Gastrocnemius medialis (tissue), 4 donors: ENCODE data around the gene TRDN. TPM values are rescaled to one million over a fixed set of nuclear protein-coding genes. Genes with fewer than 3 reads are reported as not detected.

Experiments
- ATAC-seq, 2 donors: fragments of 150-250 bp; one replicate each; pipeline ENCODE4 v1.9.1; 2016
- DNase-seq, 2 donors: peaks; one replicate each; pipeline ENCODE4 v3.0.0-alpha.2; 2019
- H3K27ac ChIP-seq, 4 donors: fragments of 200-600 bp; sonication (generic); 1 replicate in 1 of 4; 2 replicates in 3 of 4; pipeline ENCODE4 v1.5.1; 2016 to 2018; ENCODE audit warnings: mild to moderate bottlenecking in 2 of 4, moderate library complexity in 1 of 4
- H3K27me3 ChIP-seq, 3 donors: fragments of 200-600 bp; sonication (generic) in 2 of 3; 1 replicate in 1 of 3; 2 replicates in 2 of 3; pipeline versions ENCODE4 v1.5.1 to v1.6.0; 2016 to 2019; ENCODE audit warnings: mild to moderate bottlenecking in 1 of 3, moderate library complexity in 1 of 3
- H3K36me3 ChIP-seq, 2 donors: fragments of 200-600 bp; sonication (generic) in 1 of 2; one replicate each; pipeline ENCODE4 v1.5.1; 2017 to 2018
- H3K4me1 ChIP-seq, 2 donors: fragments of 200-600 bp; sonication (generic) in 1 of 2; one replicate each; pipeline ENCODE4 v1.5.1; 2016 to 2017; ENCODE audit warnings: mild to moderate bottlenecking in 2 of 2
- H3K4me3 ChIP-seq, 4 donors: fragments of 200-600 bp; sonication (generic) in 3 of 4; 1 replicate in 1 of 4; 2 replicates in 3 of 4; pipeline ENCODE4 v1.5.1; 2016 to 2019; ENCODE audit warnings: mild to moderate bottlenecking in 2 of 4
- H3K9me3 ChIP-seq, 3 donors: fragments of 200-600 bp; sonication (generic) in 2 of 3; 1 replicate in 1 of 3; 2 replicates in 2 of 3; pipeline ENCODE4 v1.5.1; 2016 to 2019
- POLR2A ChIP-seq, 2 donors: fragments of 450-650 bp; IDR thresholded peaks; one replicate each; pipeline ENCODE4 v1.6.1; 2017; ENCODE audit warnings: antibody characterized with exemption in 2 of 2, mild to moderate bottlenecking in 2 of 2, moderate library complexity in 2 of 2
- in situ Hi-C, 4 donors: fragments of 200-750 bp; cut with MboI; loops; one replicate each; pipeline versions ENCODE4 v1.15.0 to v1.8.0; 2017; ENCODE audit warnings: low sequenced_read_pairs in 4 of 4
- intact Hi-C: fragments of 100-400 bp; cut with DNase I; formaldehyde crosslinking; loops from one replicate; pipeline ENCODE4 v1.15.1; 2023; ENCODE audit warnings: low total_unique reads
- total RNA-seq, 4 donors: library from RNA; depleted of rRNA; stranded (reverse); fragments of >200 nt; gene quantifications; one replicate each; pipeline versions ENCODE4 v1.1.0 to v1.2.3, GENCODE V29; 2016
- TF ChIP-seq, protein P1 (sequence below), 5 experiments: fragments of 450-650 bp in 3 of 5; fragments of 200-600 bp in 2 of 5; sonication (generic) in 2 of 5; IDR thresholded peaks in 4 of 5; conservative IDR thresholded peaks in 1 of 5; 1 replicate in 4 of 5; 2 replicates in 1 of 5; pipeline ENCODE4 v1.5.1; 2016 to 2019; ENCODE audit warnings: antibody characterized with exemption in 5 of 5, mild to moderate bottlenecking in 3 of 5, moderate library complexity in 3 of 5

The TRDN gene
- total RNA-seq, 4 donors from 2014 or later, result 190 to 628 (median 296) TPM

DNA sequence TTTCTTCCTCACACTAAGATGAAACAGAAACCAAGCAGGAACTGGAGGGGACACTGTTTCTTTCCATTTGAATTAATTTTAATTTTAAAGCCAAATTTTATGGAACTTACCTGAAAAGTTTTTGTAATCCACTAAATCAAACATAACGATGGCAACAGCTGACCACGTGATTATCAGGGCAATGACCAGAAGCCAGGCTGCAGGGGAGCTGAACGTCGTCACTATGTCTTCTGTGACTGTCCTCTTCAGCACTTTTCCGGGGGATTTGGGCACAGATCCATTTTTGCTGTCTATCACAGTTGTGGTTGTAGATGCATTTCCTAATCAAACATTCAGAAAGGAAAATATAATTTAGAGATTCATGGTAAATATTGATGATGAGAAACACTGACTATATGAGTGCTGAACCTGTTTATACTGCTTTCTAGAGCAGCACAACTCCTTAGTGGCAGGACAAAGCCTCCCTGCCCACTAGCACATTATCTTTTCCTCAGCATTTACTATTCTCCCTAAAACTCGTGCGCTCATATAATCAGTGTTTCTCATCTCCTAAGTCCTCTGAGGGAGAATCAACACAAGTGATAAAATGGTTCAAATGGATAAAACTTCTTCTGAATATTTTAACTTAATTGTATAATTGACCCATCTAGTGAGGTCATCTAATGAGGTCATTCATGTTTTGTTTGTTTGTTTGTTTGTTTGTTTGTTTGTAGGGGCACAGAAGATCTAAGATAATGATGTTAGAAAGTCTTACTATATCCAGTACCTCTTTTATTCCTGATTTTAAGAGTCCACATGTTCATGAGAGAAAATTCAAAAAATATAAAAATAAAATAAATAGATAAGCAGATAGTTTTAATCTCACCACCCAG, 65.7 kb downstream of the TRDN start:
- H3K4me1 ChIP-seq, result peaks cover 38 to 56% of the 10 kb centered on the region in 2 donors
- DNase-seq, result peak in 1 of 2 donors; percentile 41

DNA sequence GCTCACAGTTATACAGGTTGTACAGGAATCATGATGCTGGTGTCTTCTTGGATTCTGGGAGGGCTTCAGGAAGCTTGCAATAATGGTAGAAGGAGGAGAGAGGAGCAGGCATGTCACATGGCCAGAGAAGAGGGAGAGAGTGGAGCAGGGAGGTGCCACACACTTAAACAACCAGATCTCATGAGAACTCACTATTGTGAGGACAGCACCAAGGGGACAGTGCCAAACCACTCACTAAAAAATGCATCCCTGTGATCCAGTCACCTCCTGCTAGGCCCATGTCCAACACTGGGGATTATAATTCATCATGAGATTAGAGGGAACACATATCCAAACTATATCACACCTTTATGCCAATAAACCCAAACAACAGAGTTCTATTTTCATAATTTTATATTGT, 67.2 kb downstream of the TRDN start:
- Histone ChIP-seq H3K27ac (peak overlapping the region; percentile 45 to 81 (median 76)), H3K36me3 (peaks cover 0 to 10% of the 10 kb centered on the region in 2 donors), H3K27me3 (no peaks in the 10 kb centered on the region), H3K9me3 (no peaks in the 10 kb centered on the region), H3K4me1 (peaks cover 38 to 63% of the 10 kb centered on the region in 2 donors), H3K4me3 (no peak overlapping the region)
- in situ Hi-C loops, result no loop called here
- DNase-seq (no peak), ATAC-seq (no peak)
- TF ChIP-seq, protein P1, sequence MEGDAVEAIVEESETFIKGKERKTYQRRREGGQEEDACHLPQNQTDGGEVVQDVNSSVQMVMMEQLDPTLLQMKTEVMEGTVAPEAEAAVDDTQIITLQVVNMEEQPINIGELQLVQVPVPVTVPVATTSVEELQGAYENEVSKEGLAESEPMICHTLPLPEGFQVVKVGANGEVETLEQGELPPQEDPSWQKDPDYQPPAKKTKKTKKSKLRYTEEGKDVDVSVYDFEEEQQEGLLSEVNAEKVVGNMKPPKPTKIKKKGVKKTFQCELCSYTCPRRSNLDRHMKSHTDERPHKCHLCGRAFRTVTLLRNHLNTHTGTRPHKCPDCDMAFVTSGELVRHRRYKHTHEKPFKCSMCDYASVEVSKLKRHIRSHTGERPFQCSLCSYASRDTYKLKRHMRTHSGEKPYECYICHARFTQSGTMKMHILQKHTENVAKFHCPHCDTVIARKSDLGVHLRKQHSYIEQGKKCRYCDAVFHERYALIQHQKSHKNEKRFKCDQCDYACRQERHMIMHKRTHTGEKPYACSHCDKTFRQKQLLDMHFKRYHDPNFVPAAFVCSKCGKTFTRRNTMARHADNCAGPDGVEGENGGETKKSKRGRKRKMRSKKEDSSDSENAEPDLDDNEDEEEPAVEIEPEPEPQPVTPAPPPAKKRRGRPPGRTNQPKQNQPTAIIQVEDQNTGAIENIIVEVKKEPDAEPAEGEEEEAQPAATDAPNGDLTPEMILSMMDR (IDR thresholded peaks at IDR 0.05 in 4 of 5, conservative IDR thresholded peaks at IDR 0.05 in 1 of 5), result no peak
- no peak for TF ChIP-seq POLR2A (IDR thresholded peaks at IDR 0.05)
- intact Hi-C loops, result no loop called here

More for the DNA sequence above, 65.7 kb downstream of the TRDN start:
- Histone ChIP-seq H3K27me3 (no peaks in the 10 kb centered on the region), H3K27ac (peak overlapping the region; percentile 45 to 81 (median 76)), H3K36me3 (peaks cover 0 to 10% of the 10 kb centered on the region in 2 donors), H3K9me3 (no peaks in the 10 kb centered on the region), H3K4me3 (peak overlapping the region in 3 of 4 donors; percentile 3 to 43 (median 27))
- ATAC-seq, result peak; percentile 67 to 78
- TF ChIP-seq, protein P1 (IDR thresholded peaks at IDR 0.05 in 4 of 5, conservative IDR thresholded peaks at IDR 0.05 in 1 of 5), result no peak
- no peak for TF ChIP-seq POLR2A (IDR thresholded peaks at IDR 0.05)
- intact Hi-C loops, result no loop called here
- in situ Hi-C loops, result no loop called here

DNA sequence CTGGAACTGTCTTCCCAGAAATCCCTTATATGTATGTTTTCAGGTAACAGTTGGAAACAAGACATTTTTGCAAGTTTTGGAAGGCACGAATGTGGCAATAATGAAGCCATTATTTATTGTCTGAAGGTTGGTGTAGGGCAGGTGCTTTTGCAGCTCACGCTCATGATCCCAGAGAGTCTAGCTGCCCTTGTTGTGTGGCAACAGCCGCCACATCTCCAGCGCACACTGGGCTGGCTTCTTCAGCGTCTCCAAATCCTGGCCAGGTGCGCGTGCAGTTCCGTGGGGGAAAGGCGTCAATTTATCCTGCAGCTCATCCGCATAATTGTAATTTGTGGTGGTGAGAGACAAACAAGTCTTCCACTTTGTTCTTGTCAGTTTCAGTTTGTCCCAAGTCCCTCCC, 71.2 kb downstream of the TRDN start:
- Histone ChIP-seq H3K9me3 (no peaks in the 10 kb centered on the region), H3K36me3 (peaks cover 0 to 10% of the 10 kb centered on the region in 2 donors), H3K27me3 (no peaks in the 10 kb centered on the region), H3K4me3 (no peak overlapping the region), H3K4me1 (peaks cover 33 to 73% of the 10 kb centered on the region in 2 donors), H3K27ac (peak overlapping the region; percentile 28 to 79 (median 60))
- no peak for TF ChIP-seq POLR2A (IDR thresholded peaks at IDR 0.05)
- TF ChIP-seq, protein P1 (IDR thresholded peaks at IDR 0.05 in 4 of 5, conservative IDR thresholded peaks at IDR 0.05 in 1 of 5), result no peak
- ATAC-seq (peak; percentile 22 to 56), DNase-seq (peak in 1 of 2 donors; percentile 25)
- in situ Hi-C loops, result no loop called here
- intact Hi-C loops, result no loop called here

DNA sequence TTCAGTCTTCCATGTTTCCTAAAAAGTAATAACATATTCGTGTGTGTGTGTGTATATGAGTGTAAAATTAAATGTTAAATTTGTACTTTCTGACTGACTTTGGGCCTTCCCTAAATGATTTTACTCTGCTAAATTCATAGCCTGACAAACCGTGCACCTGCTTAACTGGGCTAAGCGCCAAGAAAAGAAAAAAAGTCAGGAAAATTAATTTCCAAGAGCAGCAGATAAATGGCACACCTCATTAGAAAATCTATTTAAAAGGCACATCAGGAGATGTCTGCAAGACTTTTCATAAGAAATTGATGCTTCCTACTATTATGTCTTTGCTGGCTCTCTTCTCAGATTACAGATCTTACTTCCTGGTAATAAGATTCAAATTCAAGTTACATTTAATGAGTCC, 72.4 kb downstream of the TRDN start:
- intact Hi-C loops (no loop called here), in situ Hi-C loops (no loop called here)
- no peaks in the 10 kb centered on the region for H3K27me3 ChIP-seq
- H3K4me3 ChIP-seq, result no peak overlapping the region
- TF ChIP-seq, protein P1 (IDR thresholded peaks at IDR 0.05 in 4 of 5, conservative IDR thresholded peaks at IDR 0.05 in 1 of 5), result no peak
- TF ChIP-seq POLR2A (IDR thresholded peaks at IDR 0.05), result no peak
- ATAC-seq (no peak), DNase-seq (no peak)
- no peaks in the 10 kb centered on the region for H3K9me3 ChIP-seq
- H3K4me1 ChIP-seq, result peaks cover 41 to 78% of the 10 kb centered on the region in 2 donors
- peaks cover 0 to 10% of the 10 kb centered on the region in 2 donors for H3K36me3 ChIP-seq
- H3K27ac ChIP-seq, result peak overlapping the region; percentile 28 to 79 (median 66)
